Measurements from ENCODE around the gene CALHM3.

CALHM3 gene

GRCh38 chr10:103474077-103474476 lies 5.0 kb downstream of the CALHM3 start:
- H3K4me2 ChIP-seq (ENCODE audit: insufficient read depth, low read length): no peak overlapping the region
- TF ChIP-seq CTCF (IDR thresholded peaks at IDR 0.05; ENCODE audit: borderline replicate concordance, extremely low read depth, low read length, poor library complexity, severe bottlenecking) (no peak), EZH2 (IDR thresholded peaks at IDR 0.05; ENCODE audit: borderline replicate concordance, low read depth, low read length, severe bottlenecking) (no peak)
- H3K9me3 ChIP-seq (ENCODE audit: insufficient read depth, low read length, severe bottlenecking): no peaks in the 10 kb centered on the region
- H3K4me3 ChIP-seq (ENCODE audit: low read depth in 1 of 2, low read length in 2 of 2): no peak overlapping the region
- no peak overlapping the region for H2AFZ ChIP-seq (ENCODE audit: low read depth, low read length)
- no peak overlapping the region for H3K27ac ChIP-seq (ENCODE audit: low read length)
- no peaks in the 10 kb centered on the region for H4K20me1 ChIP-seq (ENCODE audit: insufficient read depth, low read length)
- no peak overlapping the region for H3K9ac ChIP-seq (ENCODE audit: low read depth, low read length)
- no peaks in the 10 kb centered on the region for H3K79me2 ChIP-seq (ENCODE audit: insufficient read depth, low read length)
- H3K36me3 ChIP-seq (ENCODE audit: insufficient read depth, low read length): no peaks in the 10 kb centered on the region
- peaks cover 22% of the 10 kb centered on the region for H3K4me1 ChIP-seq (ENCODE audit: insufficient read depth, low read length)
- ATAC-seq (ENCODE audit: insufficient read depth, low read depth) (no peak), DNase-seq (no peak)
- no peaks in the 10 kb centered on the region for H3K27me3 ChIP-seq (ENCODE audit: insufficient read depth, low read length, poor library complexity)

- H3K4me1 ChIP-seq (ENCODE audit: insufficient read depth, low read length): peaks cover 22% of the 10 kb centered on the region
- TF ChIP-seq CTCF (IDR thresholded peaks at IDR 0.05; ENCODE audit: borderline replicate concordance, extremely low read depth, low read length, poor library complexity, severe bottlenecking): no peak
- no peak for TF ChIP-seq EZH2 (IDR thresholded peaks at IDR 0.05; ENCODE audit: borderline replicate concordance, low read depth, low read length, severe bottlenecking)
- no peak overlapping the region for H3K4me2 ChIP-seq (ENCODE audit: insufficient read depth, low read length)
Observed at GRCh38 chr10:103473261-103473671, 5.8 kb downstream of the CALHM3 start.

GRCh38 chr10:103472005-103472404 lies 7.0 kb downstream of the CALHM3 start:
- H3K79me2 ChIP-seq (ENCODE audit: insufficient read depth, low read length): no peaks in the 10 kb centered on the region
- no peaks in the 10 kb centered on the region for H3K27me3 ChIP-seq (ENCODE audit: insufficient read depth, low read length, poor library complexity)
- no peaks in the 10 kb centered on the region for H3K36me3 ChIP-seq (ENCODE audit: insufficient read depth, low read length)
- DNase-seq: no peak
- no peak for ATAC-seq (ENCODE audit: insufficient read depth, low read depth)
- H3K9ac ChIP-seq (ENCODE audit: low read depth, low read length): peak overlapping the region; percentile 8; the same call in 1 of the 2 replicates
- H2AFZ ChIP-seq (ENCODE audit: low read depth, low read length): no peak overlapping the region
- H3K4me1 ChIP-seq (ENCODE audit: insufficient read depth, low read length): peaks cover 22% of the 10 kb centered on the region
- H3K4me2 ChIP-seq (ENCODE audit: insufficient read depth, low read length): peak overlapping the region; percentile 41; the same call in 1 of the 2 replicates
- H3K9me3 ChIP-seq (ENCODE audit: insufficient read depth, low read length, severe bottlenecking): no peaks in the 10 kb centered on the region
- no peak for TF ChIP-seq CTCF (IDR thresholded peaks at IDR 0.05; ENCODE audit: borderline replicate concordance, extremely low read depth, low read length, poor library complexity, severe bottlenecking)
- TF ChIP-seq EZH2 (IDR thresholded peaks at IDR 0.05; ENCODE audit: borderline replicate concordance, low read depth, low read length, severe bottlenecking): no peak
- no peak overlapping the region for H3K4me3 ChIP-seq (ENCODE audit: low read depth in 1 of 2, low read length in 2 of 2)
- H3K27ac ChIP-seq (ENCODE audit: low read length): peak overlapping the region; percentile 23; the same call in 1 of the 2 replicates
- H4K20me1 ChIP-seq (ENCODE audit: insufficient read depth, low read length): no peaks in the 10 kb centered on the region

More at GRCh38 chr10:103473261-103473671, 5.8 kb downstream of the CALHM3 start:
- H2AFZ ChIP-seq (ENCODE audit: low read depth, low read length): no peak overlapping the region
- no peaks in the 10 kb centered on the region for H3K36me3 ChIP-seq (ENCODE audit: insufficient read depth, low read length)
- no peaks in the 10 kb centered on the region for H4K20me1 ChIP-seq (ENCODE audit: insufficient read depth, low read length)
- no peak overlapping the region for H3K4me3 ChIP-seq (ENCODE audit: low read depth in 1 of 2, low read length in 2 of 2)
- no peak for ATAC-seq (ENCODE audit: insufficient read depth, low read depth)
- H3K27me3 ChIP-seq (ENCODE audit: insufficient read depth, low read length, poor library complexity): no peaks in the 10 kb centered on the region
- H3K79me2 ChIP-seq (ENCODE audit: insufficient read depth, low read length): no peaks in the 10 kb centered on the region
- DNase-seq: no peak
- no peaks in the 10 kb centered on the region for H3K9me3 ChIP-seq (ENCODE audit: insufficient read depth, low read length, severe bottlenecking)
- no peak overlapping the region for H3K27ac ChIP-seq (ENCODE audit: low read length)
- H3K9ac ChIP-seq (ENCODE audit: low read depth, low read length): no peak overlapping the region

Data from DND-41 (cell line).